ENCODE results near the gene ARID5B.

- TF ChIP-seq CTCF (IDR thresholded peaks at IDR 0.05) (no peak), EZH2 (IDR thresholded peaks at IDR 0.05; ENCODE audit: borderline replicate concordance, insufficient read depth, low read depth, low read length, poor library complexity, severe bottlenecking) (no peak)
Observed at GRCh38 chr10:62021128-62021665, 119.7 kb downstream of the ARID5B start.

All from B cell (primary cell).